ENCODE measurements around the gene HLF. TPM values are rescaled to one million over a fixed set of nuclear protein-coding genes. Genes with fewer than 3 reads are reported as not detected.

HLF gene
- polyA plus RNA-seq, 3 donors: not detected

- no peak for DNase-seq
- Histone ChIP-seq H3K27me3 (ENCODE audit: control insufficient read depth in 2 of 2, insufficient read depth in 2 of 2, low read length in 2 of 2) (no peaks in the 10 kb centered on the region), H2AFZ (ENCODE audit: insufficient read depth, low read depth, low read length, poor library complexity, severe bottlenecking) (no peak overlapping the region), H3K9ac (ENCODE audit: insufficient read depth, low read length, poor library complexity, severe bottlenecking) (no peak overlapping the region), H3K27ac (ENCODE audit: low read depth in 1 of 2, low read length in 2 of 2) (no peak overlapping the region), H3K4me1 (ENCODE audit: control insufficient read depth in 1 of 2, insufficient read depth in 2 of 2, low read length in 2 of 2) (no peaks in the 10 kb centered on the region), H3K79me2 (ENCODE audit: insufficient read depth, low read length) (no peaks in the 10 kb centered on the region), H3K36me3 (replicated peaks in 1 of 2; ENCODE audit: control insufficient read depth in 1 of 2, insufficient read depth in 2 of 2, low read length in 2 of 2) (no peaks in the 10 kb centered on the region), H4K20me1 (ENCODE audit: insufficient read depth, low read length) (no peaks in the 10 kb centered on the region), H3K4me3 (replicated peaks in 1 of 3; ENCODE audit: low read depth in 2 of 3, low read length in 3 of 3) (no peak overlapping the region), H3K9me3 (replicated peaks in 1 of 2; ENCODE audit: control insufficient read depth in 1 of 2, insufficient read depth in 1 of 2, low read length in 2 of 2) (no peaks in the 10 kb centered on the region), H3K4me2 (replicated peaks; ENCODE audit: extremely low read depth, low read length, poor library complexity, severe bottlenecking) (no peak overlapping the region)
- Mint-ChIP-seq H3K4me1 (no peaks in the 10 kb centered on the region), H3K4me3 (no peak overlapping the region), H3K27me3 (ENCODE audit: low read depth in 3 of 3) (peaks cover 0 to 7% (median 0%) of the 10 kb centered on the region in 3 donors), H3K36me3 (no peaks in the 10 kb centered on the region), H3K27ac (no peak overlapping the region), H3K9me3 (peaks cover 0 to 2% (median 0%) of the 10 kb centered on the region in 7 donors)
- TF ChIP-seq, protein P1, sequence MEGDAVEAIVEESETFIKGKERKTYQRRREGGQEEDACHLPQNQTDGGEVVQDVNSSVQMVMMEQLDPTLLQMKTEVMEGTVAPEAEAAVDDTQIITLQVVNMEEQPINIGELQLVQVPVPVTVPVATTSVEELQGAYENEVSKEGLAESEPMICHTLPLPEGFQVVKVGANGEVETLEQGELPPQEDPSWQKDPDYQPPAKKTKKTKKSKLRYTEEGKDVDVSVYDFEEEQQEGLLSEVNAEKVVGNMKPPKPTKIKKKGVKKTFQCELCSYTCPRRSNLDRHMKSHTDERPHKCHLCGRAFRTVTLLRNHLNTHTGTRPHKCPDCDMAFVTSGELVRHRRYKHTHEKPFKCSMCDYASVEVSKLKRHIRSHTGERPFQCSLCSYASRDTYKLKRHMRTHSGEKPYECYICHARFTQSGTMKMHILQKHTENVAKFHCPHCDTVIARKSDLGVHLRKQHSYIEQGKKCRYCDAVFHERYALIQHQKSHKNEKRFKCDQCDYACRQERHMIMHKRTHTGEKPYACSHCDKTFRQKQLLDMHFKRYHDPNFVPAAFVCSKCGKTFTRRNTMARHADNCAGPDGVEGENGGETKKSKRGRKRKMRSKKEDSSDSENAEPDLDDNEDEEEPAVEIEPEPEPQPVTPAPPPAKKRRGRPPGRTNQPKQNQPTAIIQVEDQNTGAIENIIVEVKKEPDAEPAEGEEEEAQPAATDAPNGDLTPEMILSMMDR (IDR thresholded peaks at IDR 0.05): no peak
- intact Hi-C loops (cut with micrococcal nuclease): no loop called here
- WGBS (ENCODE audit: insufficient coverage): 100% methylated on average over 2 of the region's 7 CpGs
Measured at GRCh38 chr17:55303701-55304145, 39.0 kb downstream of the HLF start.

DNA sequence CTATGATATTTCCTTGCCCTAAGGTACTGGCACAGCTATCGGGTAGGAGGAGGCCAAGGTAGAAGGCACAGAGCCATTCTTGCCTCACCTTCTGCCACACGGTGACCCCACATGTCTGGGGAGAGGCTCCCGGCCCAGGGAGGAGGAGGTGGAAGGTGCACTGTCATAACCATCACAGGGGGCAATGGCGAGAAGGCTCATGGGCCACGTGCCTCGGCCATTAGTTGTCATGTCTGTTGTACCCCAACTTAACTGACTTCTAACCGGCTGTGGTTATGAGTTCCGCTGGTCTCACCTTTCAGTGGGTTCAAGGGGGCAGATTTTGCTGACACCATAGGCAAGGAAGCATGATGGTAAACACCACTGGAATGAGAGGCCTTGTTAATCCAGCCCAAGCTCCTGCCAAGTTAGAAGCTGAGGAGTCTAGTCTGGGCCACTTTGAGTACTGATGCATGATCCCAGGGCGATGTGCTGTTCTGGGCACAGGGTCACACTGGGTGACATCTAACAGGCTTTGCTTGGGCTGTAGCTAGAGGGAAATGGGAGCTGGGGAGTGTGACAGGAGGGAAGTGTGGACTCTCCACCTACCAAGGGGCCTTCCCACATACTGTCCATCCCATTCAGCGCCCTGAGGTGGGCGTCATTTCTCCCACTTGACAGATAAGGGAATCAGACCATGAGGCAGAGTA, 39.6 kb downstream of the HLF start:
- peaks cover 0 to 7% (median 0%) of the 10 kb centered on the region in 3 donors for H3K27me3 Mint-ChIP-seq (ENCODE audit: low read depth in 3 of 3)
- intact Hi-C loops (cut with micrococcal nuclease): no loop called here
- Histone ChIP-seq H3K4me3 (replicated peaks in 1 of 3; ENCODE audit: low read depth in 2 of 3, low read length in 3 of 3) (no peak overlapping the region), H3K27me3 (ENCODE audit: control insufficient read depth in 2 of 2, insufficient read depth in 2 of 2, low read length in 2 of 2) (no peaks in the 10 kb centered on the region), H2AFZ (ENCODE audit: insufficient read depth, low read depth, low read length, poor library complexity, severe bottlenecking) (no peak overlapping the region), H4K20me1 (ENCODE audit: insufficient read depth, low read length) (no peaks in the 10 kb centered on the region), H3K27ac (ENCODE audit: low read depth in 1 of 2, low read length in 2 of 2) (no peak overlapping the region), H3K4me2 (replicated peaks; ENCODE audit: extremely low read depth, low read length, poor library complexity, severe bottlenecking) (no peak overlapping the region), H3K79me2 (ENCODE audit: insufficient read depth, low read length) (no peaks in the 10 kb centered on the region), H3K4me1 (ENCODE audit: control insufficient read depth in 1 of 2, insufficient read depth in 2 of 2, low read length in 2 of 2) (no peaks in the 10 kb centered on the region), H3K36me3 (replicated peaks in 1 of 2; ENCODE audit: control insufficient read depth in 1 of 2, insufficient read depth in 2 of 2, low read length in 2 of 2) (no peaks in the 10 kb centered on the region), H3K9me3 (replicated peaks in 1 of 2; ENCODE audit: control insufficient read depth in 1 of 2, insufficient read depth in 1 of 2, low read length in 2 of 2) (no peaks in the 10 kb centered on the region), H3K9ac (ENCODE audit: insufficient read depth, low read length, poor library complexity, severe bottlenecking) (no peak overlapping the region)
- H3K36me3 Mint-ChIP-seq: no peaks in the 10 kb centered on the region
- H3K9me3 Mint-ChIP-seq: peaks cover 0 to 2% (median 0%) of the 10 kb centered on the region in 7 donors
- no peaks in the 10 kb centered on the region for H3K4me1 Mint-ChIP-seq
- H3K4me3 Mint-ChIP-seq: no peak overlapping the region
- TF ChIP-seq, protein P1 (IDR thresholded peaks at IDR 0.05): no peak
- H3K27ac Mint-ChIP-seq: no peak overlapping the region
- 95% methylated on average over 6 of the region's 11 CpGs for WGBS (ENCODE audit: insufficient coverage)
- DNase-seq: no peak

Measured in CD14-positive monocyte (primary cell).